BE2C (cell line): ENCODE measurements around the gene TEX14.

Source experiments
- DNase-seq: peaks from one replicate; pipeline ENCODE4 v3.0.0-alpha.2; 2020
- H3K27me3 ChIP-seq: fragments of 250-450 bp; sonication (Bioruptor Pico); 2 replicates; pipeline ENCODE4 v1.5.1; 2020; ENCODE audit warnings: mild to moderate bottlenecking
- H3K36me3 ChIP-seq: fragments of 250-450 bp; sonication (Bioruptor Pico); 2 replicates; pipeline ENCODE4 v1.5.1; 2020; ENCODE audit warnings: mild to moderate bottlenecking
- H3K4me1 ChIP-seq: fragments of 250-450 bp; sonication (Bioruptor Pico); 2 replicates; pipeline ENCODE4 v1.5.1; 2020
- H3K4me3 ChIP-seq: 2 replicates; pipeline ENCODE4 v1.5.1; 2011; ENCODE audit warnings: low read depth, low read length
- H3K9me3 ChIP-seq: fragments of 250-450 bp; sonication (Bioruptor Pico); 2 replicates; pipeline ENCODE4 v1.5.1; 2020
- CTCF ChIP-seq: IDR thresholded peaks from 2 replicates; pipeline ENCODE4 v1.5.1; 2012; ENCODE audit warnings: mild to moderate bottlenecking, low read depth, low read length

The TEX14 gene

GRCh38 chr17:58669853-58670252, 22.0 kb downstream of the TEX14 start:
- Histone ChIP-seq H3K4me3 (no peak overlapping the region), H3K9me3 (no peaks in the 10 kb centered on the region; the same call in 1 of the 2 replicates), H3K4me1 (no peaks in the 10 kb centered on the region; the same call in 1 of the 2 replicates), H3K36me3 (no peaks in the 10 kb centered on the region), H3K27me3 (no peaks in the 10 kb centered on the region)
- DNase-seq = no peak
- TF ChIP-seq CTCF = no peak

GRCh38 chr17:58668598-58668935, 23.3 kb downstream of the TEX14 start:
- Histone ChIP-seq H3K36me3 (no peaks in the 10 kb centered on the region), H3K4me3 (no peak overlapping the region), H3K27me3 (no peaks in the 10 kb centered on the region), H3K4me1 (no peaks in the 10 kb centered on the region; the same call in 1 of the 2 replicates), H3K9me3 (no peaks in the 10 kb centered on the region; the same call in 1 of the 2 replicates)
- no peak for TF ChIP-seq CTCF
- DNase-seq = no peak

- H3K4me3 ChIP-seq = no peak overlapping the region
- no peaks in the 10 kb centered on the region for H3K36me3 ChIP-seq
- no peak for TF ChIP-seq CTCF
- H3K27me3 ChIP-seq = no peaks in the 10 kb centered on the region
- no peaks in the 10 kb centered on the region for H3K9me3 ChIP-seq
- DNase-seq = no peak
- H3K4me1 ChIP-seq = no peaks in the 10 kb centered on the region; the same call in 1 of the 2 replicates
Observed at GRCh38 chr17:58667934-58668597, 23.8 kb downstream of the TEX14 start.

GRCh38 chr17:58666858-58667267, 25.0 kb downstream of the TEX14 start:
- H3K27me3 ChIP-seq = no peaks in the 10 kb centered on the region
- H3K9me3 ChIP-seq = no peaks in the 10 kb centered on the region
- TF ChIP-seq CTCF = no peak
- no peaks in the 10 kb centered on the region; the same call in 1 of the 2 replicates for H3K4me1 ChIP-seq
- no peak for DNase-seq
- no peak overlapping the region for H3K4me3 ChIP-seq
- H3K36me3 ChIP-seq = no peaks in the 10 kb centered on the region

- no peak for TF ChIP-seq CTCF
- Histone ChIP-seq H3K4me1 (no peaks in the 10 kb centered on the region; the same call in 1 of the 2 replicates), H3K4me3 (no peak overlapping the region), H3K36me3 (no peaks in the 10 kb centered on the region), H3K27me3 (no peaks in the 10 kb centered on the region), H3K9me3 (no peaks in the 10 kb centered on the region)
- DNase-seq = no peak
Observed at GRCh38 chr17:58665946-58666857, 25.6 kb downstream of the TEX14 start.

- DNase-seq = no peak
- Histone ChIP-seq H3K4me1 (no peaks in the 10 kb centered on the region), H3K36me3 (no peaks in the 10 kb centered on the region), H3K27me3 (no peaks in the 10 kb centered on the region), H3K4me3 (no peak overlapping the region), H3K9me3 (no peaks in the 10 kb centered on the region)
- no peak for TF ChIP-seq CTCF
Observed at GRCh38 chr17:58664302-58664701, 27.5 kb downstream of the TEX14 start.
